Breast epithelium (tissue), 4 donors: ENCODE data around the gene HOXB1. TPM values are rescaled to one million over a fixed set of nuclear protein-coding genes. Genes with fewer than 3 reads are reported as not detected.

Source experiments
- DNase-seq, 2 donors: peaks; one replicate each; pipeline ENCODE4 v3.0.0-alpha.2; 2019; ENCODE audit warnings: low spot score in 2 of 2
- H3K27ac ChIP-seq, 2 donors: fragments of 200-600 bp; sonication (generic) in 1 of 2; one replicate each; pipeline ENCODE4 v1.5.1; 2016 to 2019; ENCODE audit warnings: mild to moderate bottlenecking in 1 of 2
- H3K27me3 ChIP-seq, 2 donors: fragments of 200-600 bp; sonication (generic) in 1 of 2; one replicate each; pipeline versions ENCODE4 v1.5.1 to v1.6.0; 2017 to 2019; ENCODE audit warnings: control low read depth in 1 of 2, mild to moderate bottlenecking in 1 of 2
- H3K36me3 ChIP-seq: fragments of 200-600 bp; one replicate; pipeline ENCODE4 v1.5.1; 2019
- H3K4me1 ChIP-seq, 2 donors: fragments of 200-600 bp; sonication (generic); one replicate each; pipeline ENCODE4 v1.5.1; 2016 to 2019; ENCODE audit warnings: control low read depth in 1 of 2
- H3K4me3 ChIP-seq, 3 donors: fragments of 200-600 bp; sonication (generic); 1 replicate in 2 of 3; 2 replicates in 1 of 3; pipeline ENCODE4 v1.5.1; 2016 to 2019; ENCODE audit warnings: mild to moderate bottlenecking in 3 of 3, moderate library complexity in 2 of 3
- H3K9me3 ChIP-seq, 2 donors: fragments of 200-600 bp; sonication (generic) in 1 of 2; one replicate each; pipeline ENCODE4 v1.5.1; 2016 to 2019; ENCODE audit warnings: control low read depth in 1 of 2
- CTCF ChIP-seq, 3 donors: fragments of 450-650 bp; IDR thresholded peaks; one replicate each; pipeline ENCODE4 v1.5.1; 2016 to 2017; ENCODE audit warnings: antibody characterized with exemption in 3 of 3, mild to moderate bottlenecking in 3 of 3, moderate library complexity in 3 of 3
- POLR2A ChIP-seq: fragments of 450-650 bp; IDR thresholded peaks from one replicate; pipeline ENCODE4 v1.6.1; 2016; ENCODE audit warnings: antibody characterized with exemption, mild to moderate bottlenecking, moderate library complexity
- POLR2AphosphoS5 ChIP-seq, 3 donors: sonication (generic); formaldehyde crosslinking; IDR thresholded peaks; one replicate each; pipeline ENCODE4 v1.6.1; 2017; ENCODE audit warnings: antibody characterized with exemption in 3 of 3
- intact Hi-C: fragments of 100-400 bp; cut with DNase I; formaldehyde crosslinking; loops from one replicate; pipeline ENCODE4 v1.15.1; 2023; ENCODE audit warnings: low total_unique reads
- total RNA-seq, 3 donors: library from RNA; depleted of rRNA; stranded (reverse); fragments of >200 nt; gene quantifications; one replicate each; pipeline ENCODE4 v1.1.0, GENCODE V29; 2016

The HOXB1 gene
- total RNA-seq, 3 donors from 2014 or later: not detected

GRCh38 chr17:48553826-48554225 is 23.0 kb upstream of the HOXB1 start:
- peak overlapping the region; percentile 78 to 93 for H3K27ac ChIP-seq
- no peak for DNase-seq
- TF ChIP-seq POLR2AphosphoS5 (IDR thresholded peaks at IDR 0.05) (no peak), POLR2A (no peak), CTCF (IDR thresholded peaks at IDR 0.05) (no peak)
- peaks cover 0 to 3% of the 10 kb centered on the region in 2 donors for H3K27me3 ChIP-seq
- no peaks in the 10 kb centered on the region for H3K9me3 ChIP-seq
- H3K4me3 ChIP-seq: peak overlapping the region in 2 of 3 donors; percentile 51 to 68
- no peaks in the 10 kb centered on the region for H3K36me3 ChIP-seq
- intact Hi-C loops: no loop called here
- H3K4me1 ChIP-seq: no peaks in the 10 kb centered on the region

GRCh38 chr17:48553190-48553547 is 22.4 kb upstream of the HOXB1 start:
- H3K4me1 ChIP-seq: no peaks in the 10 kb centered on the region
- no peak for DNase-seq
- intact Hi-C loops: no loop called here
- H3K4me3 ChIP-seq: peak overlapping the region in 2 of 3 donors; percentile 12 to 26
- no peak for TF ChIP-seq POLR2A
- no peak for TF ChIP-seq POLR2AphosphoS5 (IDR thresholded peaks at IDR 0.05)
- no peak for TF ChIP-seq CTCF (IDR thresholded peaks at IDR 0.05)
- H3K36me3 ChIP-seq: no peaks in the 10 kb centered on the region
- no peaks in the 10 kb centered on the region for H3K9me3 ChIP-seq
- peak overlapping the region; percentile 23 to 74 for H3K27ac ChIP-seq
- H3K27me3 ChIP-seq: peaks cover 0 to 3% of the 10 kb centered on the region in 2 donors

- peaks cover 0 to 3% of the 10 kb centered on the region in 2 donors for H3K27me3 ChIP-seq
- H3K9me3 ChIP-seq: no peaks in the 10 kb centered on the region
- no peak for DNase-seq
- H3K27ac ChIP-seq: peak overlapping the region; percentile 44 to 74
- no peaks in the 10 kb centered on the region for H3K36me3 ChIP-seq
- TF ChIP-seq POLR2A (no peak), POLR2AphosphoS5 (IDR thresholded peaks at IDR 0.05) (peak in 1 of 3 donors; percentile 45), CTCF (IDR thresholded peaks at IDR 0.05) (no peak)
- H3K4me3 ChIP-seq: peak overlapping the region in 2 of 3 donors; percentile 12 to 26
- intact Hi-C loops: no loop called here
- no peaks in the 10 kb centered on the region for H3K4me1 ChIP-seq
Observed at GRCh38 chr17:48552466-48553189, 21.8 kb upstream of the HOXB1 start.

GRCh38 chr17:48551596-48552465 is 21.0 kb upstream of the HOXB1 start:
- Histone ChIP-seq H3K27me3 (peaks cover 0 to 3% of the 10 kb centered on the region in 2 donors), H3K9me3 (no peaks in the 10 kb centered on the region), H3K4me3 (no peak overlapping the region), H3K36me3 (no peaks in the 10 kb centered on the region), H3K4me1 (no peaks in the 10 kb centered on the region), H3K27ac (peak overlapping the region; percentile 44 to 70)
- intact Hi-C loops: no loop called here
- no peak for TF ChIP-seq CTCF (IDR thresholded peaks at IDR 0.05)
- TF ChIP-seq POLR2AphosphoS5 (IDR thresholded peaks at IDR 0.05): no peak
- no peak for TF ChIP-seq POLR2A
- no peak for DNase-seq

- no peaks in the 10 kb centered on the region for H3K36me3 ChIP-seq
- TF ChIP-seq CTCF (IDR thresholded peaks at IDR 0.05) (no peak), POLR2A (no peak), POLR2AphosphoS5 (IDR thresholded peaks at IDR 0.05) (no peak)
- peak overlapping the region in 1 of 2 donors; percentile 70 for H3K27ac ChIP-seq
- no peak for DNase-seq
- no peaks in the 10 kb centered on the region for H3K9me3 ChIP-seq
- peaks cover 0 to 3% of the 10 kb centered on the region in 2 donors for H3K27me3 ChIP-seq
- peak overlapping the region in 2 of 3 donors; percentile 9 to 34 for H3K4me3 ChIP-seq
- intact Hi-C loops: no loop called here
- no peaks in the 10 kb centered on the region for H3K4me1 ChIP-seq
Observed at GRCh38 chr17:48551214-48551555, 20.4 kb upstream of the HOXB1 start.
